Lower leg skin (tissue), 3 donors: ENCODE measurements around the gene MRPS15.

Experiments
- CTCF ChIP-seq, 3 donors: fragments of 450-650 bp; IDR thresholded peaks; one replicate each; pipeline ENCODE4 v1.5.1; 2016; ENCODE audit warnings: antibody characterized with exemption in 3 of 3, mild to moderate bottlenecking in 3 of 3, moderate library complexity in 2 of 3
- POLR2A ChIP-seq, 2 donors: fragments of 450-650 bp; IDR thresholded peaks; one replicate each; pipeline ENCODE4 v1.6.1; 2016 to 2017; ENCODE audit warnings: antibody characterized with exemption in 2 of 2, mild to moderate bottlenecking in 1 of 2, moderate library complexity in 1 of 2

GRCh38 chr1:36432616-36433015 is 31.6 kb downstream of the MRPS15 start:
- TF ChIP-seq CTCF (IDR thresholded peaks at IDR 0.05) (no peak), POLR2A (IDR thresholded peaks at IDR 0.05) (no peak)
